ENCODE data around the gene MATN3.

MATN3 gene

GRCh38 chr2:20012282-20013125, at the start of gene MATN3:
Gene MATN3 (minus strand): TSS chr2:20012668. CDS start chr2:20012631, 37 bp downstream.
- no peak for TF ChIP-seq ZFX (IDR thresholded peaks at IDR 0.05)
- TF ChIP-seq CTCF (conservative IDR thresholded peaks at IDR 0.05): no peak
- H3K27ac ChIP-seq: no peak within 1 kb of the TSS

GRCh38 chr2:20061940-20062339, 49.5 kb upstream of the MATN3 start:
- no peak for TF ChIP-seq CTCF (conservative IDR thresholded peaks at IDR 0.05)
- TF ChIP-seq ZFX (IDR thresholded peaks at IDR 0.05): no peak
- no peak overlapping the region for H3K27ac ChIP-seq

- H3K27ac ChIP-seq: no peak overlapping the region
- no peak for TF ChIP-seq ZFX (IDR thresholded peaks at IDR 0.05)
- TF ChIP-seq CTCF (conservative IDR thresholded peaks at IDR 0.05): no peak
Observed at GRCh38 chr2:20061476-20061875, 49.0 kb upstream of the MATN3 start.

- no peak overlapping the region for H3K27ac ChIP-seq
- TF ChIP-seq ZFX (IDR thresholded peaks at IDR 0.05) (no peak), CTCF (conservative IDR thresholded peaks at IDR 0.05) (no peak)
Observed at GRCh38 chr2:20060106-20060505, 47.6 kb upstream of the MATN3 start.

- TF ChIP-seq CTCF (conservative IDR thresholded peaks at IDR 0.05) (no peak), ZFX (IDR thresholded peaks at IDR 0.05) (no peak)
- H3K27ac ChIP-seq: no peak overlapping the region
Observed at GRCh38 chr2:20057268-20057667, 44.8 kb upstream of the MATN3 start.

GRCh38 chr2:20054931-20055330, 42.5 kb upstream of the MATN3 start:
- no peak overlapping the region for H3K27ac ChIP-seq
- TF ChIP-seq ZFX (IDR thresholded peaks at IDR 0.05): no peak
- no peak for TF ChIP-seq CTCF (conservative IDR thresholded peaks at IDR 0.05)

GRCh38 chr2:20054119-20054518, 41.7 kb upstream of the MATN3 start:
- H3K27ac ChIP-seq: no peak overlapping the region
- no peak for TF ChIP-seq ZFX (IDR thresholded peaks at IDR 0.05)

GRCh38 chr2:20052861-20053281, 40.4 kb upstream of the MATN3 start:
- no peak for TF ChIP-seq CTCF (conservative IDR thresholded peaks at IDR 0.05)
- TF ChIP-seq ZFX (IDR thresholded peaks at IDR 0.05): no peak
- H3K27ac ChIP-seq: no peak overlapping the region
